HepG2 (cell line): ENCODE data around the gene AP4M1. TPM values are rescaled to one million over a fixed set of nuclear protein-coding genes. Genes with fewer than 3 reads are reported as not detected.

Source experiments
- AKNA ChIP-seq: sonication (generic); formaldehyde crosslinking; IDR thresholded peaks from 2 replicates; pipeline ENCODE4 v1.4.0; 2020; ENCODE audit warnings: missing genetic modification reagents, borderline replicate concordance
- ARNT2 ChIP-seq: sonication (generic); formaldehyde crosslinking; IDR thresholded peaks from 2 replicates; pipeline ENCODE4 v1.8.0; 2022; ENCODE audit warnings: mild to moderate bottlenecking, low read depth, missing genetic modification reagents, moderate library complexity
- ATF1 ChIP-seq: IDR thresholded peaks from 2 replicates; pipeline ENCODE4 v1.6.1; 2016; ENCODE audit warnings: mild to moderate bottlenecking, control low read depth
- BCLAF1 ChIP-seq: fragments of 450-650 bp; IDR thresholded peaks from 2 replicates; pipeline ENCODE4 v1.6.1; 2017; ENCODE audit warnings: mild to moderate bottlenecking
- CHCHD3 ChIP-seq: sonication (generic); formaldehyde crosslinking; IDR thresholded peaks from 2 replicates; pipeline ENCODE4 v1.8.0; 2022; ENCODE audit warnings: mild to moderate bottlenecking, missing genetic modification reagents, moderate library complexity
- HMGXB4 ChIP-seq, 2 experiments: sonication (generic) in 1 of 2; formaldehyde crosslinking in 1 of 2; IDR thresholded peaks; 2 replicates each; pipeline versions ENCODE4 v1.4.0 to v1.6.1; 2018 to 2020; ENCODE audit warnings: missing genetic modification reagents in 2 of 2, borderline replicate concordance in 1 of 2, low read depth in 1 of 2, mild to moderate bottlenecking in 1 of 2, missing biosample characterization in 1 of 2
- RFXAP ChIP-seq: sonication (generic); formaldehyde crosslinking; IDR thresholded peaks from 2 replicates; pipeline ENCODE4 v1.4.0; 2020; ENCODE audit warnings: missing genetic modification reagents, borderline replicate concordance
- RNF2 ChIP-seq: fragments of 450-650 bp; conservative IDR thresholded peaks from 2 replicates; pipeline ENCODE4 v1.6.1; 2016; ENCODE audit warnings: low read depth
- SNAI1 ChIP-seq: sonication (generic); formaldehyde crosslinking; IDR thresholded peaks from 2 replicates; pipeline ENCODE4 v1.5.0; 2020; ENCODE audit warnings: mild to moderate bottlenecking, missing genetic modification reagents, borderline replicate concordance
- SRF ChIP-seq: IDR thresholded peaks from 2 replicates; pipeline ENCODE4 v1.6.1; 2011; ENCODE audit warnings: mild to moderate bottlenecking, low read depth, low read length, moderate library complexity
- TMF1 ChIP-seq: sonication (generic); formaldehyde crosslinking; IDR thresholded peaks from 2 replicates; pipeline ENCODE4 v1.8.1; 2022; ENCODE audit warnings: low read depth, missing genetic modification reagents
- ZFP36L2 ChIP-seq: sonication (generic); formaldehyde crosslinking; IDR thresholded peaks from 2 replicates; pipeline ENCODE4 v1.4.0; 2020; ENCODE audit warnings: missing genetic modification reagents
- ZNF224 ChIP-seq: sonication (generic); formaldehyde crosslinking; IDR thresholded peaks from 2 replicates; pipeline ENCODE4 v1.5.0; 2020; ENCODE audit warnings: mild to moderate bottlenecking, missing genetic modification reagents
- ZNF256 ChIP-seq: sonication (generic); formaldehyde crosslinking; conservative IDR thresholded peaks from 2 replicates; pipeline ENCODE4 v1.4.0; 2020; ENCODE audit warnings: missing genetic modification reagents
- ZNF614 ChIP-seq: IDR thresholded peaks from 2 replicates; pipeline ENCODE4 v1.6.1; 2018; ENCODE audit warnings: missing biosample characterization, missing genetic modification reagents, inconsistent platforms, borderline replicate concordance
- ZNF724P ChIP-seq: sonication (generic); formaldehyde crosslinking; IDR thresholded peaks from 2 replicates; pipeline ENCODE4 v1.8.0; 2022; ENCODE audit warnings: missing genetic modification reagents, borderline replicate concordance
- ZNF770 ChIP-seq: sonication (generic); formaldehyde crosslinking; IDR thresholded peaks from 2 replicates; pipeline ENCODE4 v1.5.0; 2020; ENCODE audit warnings: mild to moderate bottlenecking, missing genetic modification reagents
- polyA plus RNA-seq, 8 experiments: library from polyadenylated mRNA; depleted of rRNA in 3 of 8; stranded (reverse) in 7 of 8; unstranded in 1 of 8; fragments of >200 nt; fragmentation: Illumina TruSeq in 4 of 8; extraction: Trizol in 4 of 8; gene quantifications; 2 replicates each; pipeline versions ENCODE4 v1.2.1 to v1.2.3, GENCODE V29; 2011 to 2016; ENCODE audit warnings: low read depth in 4 of 8, missing spikeins in 1 of 8, mixed read lengths in 1 of 8; ENCODE audit not compliant: insufficient read depth in 1 of 8
- total RNA-seq, 5 experiments: library from RNA; depleted of rRNA; stranded (reverse); fragments of >200 nt; fragmentation: Illumina TruSeq; extraction: Trizol; gene quantifications; 2 replicates each; pipeline ENCODE4 v1.2.3, GENCODE V29; 2016; ENCODE audit warnings: low read depth in 1 of 5

The AP4M1 gene
- total and polyA plus RNA-seq, 2 of the 13 experiments (the other 11 are each of a cell fraction or from before 2014, with no cell fraction given) = 6.3 to 9.7 TPM

- no peak for TF ChIP-seq SRF
- no peak for TF ChIP-seq BCLAF1
- TF ChIP-seq HMGXB4 (CRISPR knock-in tag; IDR thresholded peaks at IDR 0.05; ENCODE audit: borderline replicate concordance in 1 of 2, low read depth in 1 of 2) = no peak
- no peak for TF ChIP-seq CHCHD3 (CRISPR knock-in tag)
- no peak for TF ChIP-seq RNF2
- no peak for TF ChIP-seq ZNF256 (CRISPR knock-in tag)
- TF ChIP-seq ZNF724P (CRISPR knock-in tag) = no peak
- no peak for TF ChIP-seq SNAI1
- no peak for TF ChIP-seq ARNT2
- TF ChIP-seq ZFP36L2 = no peak
- no peak for TF ChIP-seq TMF1 (CRISPR knock-in tag)
- no peak for TF ChIP-seq AKNA (CRISPR knock-in tag)
- no peak for TF ChIP-seq RFXAP (CRISPR knock-in tag)
- no peak for TF ChIP-seq ZNF224 (CRISPR knock-in tag)
- TF ChIP-seq ATF1 (CRISPR knock-in tag) = no peak
- TF ChIP-seq ZNF770 (CRISPR knock-in tag) = peak; percentile 77
- no peak; the same call in 1 of the 2 replicates for TF ChIP-seq ZNF614
These were observed 24.9 kb downstream of the AP4M1 start (continued) for GRCh38 chr7:100126239-100126930.
